GM08714 (cell line): Measurements from ENCODE around the gene SCAMP5.

Experiments
- H3K4me3 ChIP-seq: fragments of 200-500 bp; sonication (Bioruptor generic); 2 replicates; pipeline ENCODE4 v1.5.1; 2014; ENCODE audit warnings: mild to moderate bottlenecking, low read length, inconsistent platforms
- ZNF274 ChIP-seq: IDR thresholded peaks from 2 replicates; pipeline ENCODE4 v1.6.1; 2012; ENCODE audit warnings: mild to moderate bottlenecking, low read depth, low read length

The SCAMP5 gene

DNA sequence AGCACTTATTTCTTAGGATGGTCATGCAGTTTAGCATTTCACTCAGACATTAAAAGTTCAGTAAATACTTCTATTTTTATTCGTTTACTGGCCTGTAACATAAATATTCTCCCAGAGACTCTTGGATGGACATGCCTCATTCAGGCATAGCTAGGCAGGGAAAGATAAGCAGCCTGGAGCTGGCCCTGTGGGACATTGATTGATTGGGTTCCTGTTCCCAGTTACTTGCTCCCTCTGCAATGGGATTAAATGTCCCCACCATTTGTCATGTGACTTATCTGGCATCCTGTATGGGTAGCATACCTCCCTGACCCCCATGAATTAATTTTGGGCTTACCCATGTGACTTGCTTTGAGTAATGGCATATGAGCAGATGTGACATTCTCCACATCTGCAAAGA, 2.7 kb upstream of the SCAMP5 start:
- no peak for TF ChIP-seq ZNF274
- no peak overlapping the region for H3K4me3 ChIP-seq

DNA sequence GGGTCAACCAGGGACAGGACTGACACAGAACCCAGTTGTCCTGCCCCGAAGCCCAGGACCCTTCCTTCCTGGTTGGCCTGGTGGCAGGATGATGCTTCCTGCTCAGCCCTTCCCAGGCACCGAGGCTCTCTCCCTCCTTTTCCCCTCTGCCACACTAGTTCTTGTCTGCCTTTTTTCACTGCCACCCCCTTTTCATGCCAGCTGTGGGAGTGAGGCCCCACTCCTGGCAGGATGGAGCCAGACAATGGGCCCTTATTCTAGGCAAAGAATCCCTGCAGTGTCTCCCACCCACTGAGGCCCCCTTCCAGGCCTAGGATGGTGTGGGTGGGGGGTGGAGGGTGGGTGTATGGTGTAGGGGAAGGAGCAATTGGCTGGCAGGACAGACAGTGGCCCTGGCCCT, 1.1 kb upstream of the SCAMP5 start:
- H3K4me3 ChIP-seq = no peak overlapping the region
- TF ChIP-seq ZNF274 = no peak

DNA sequence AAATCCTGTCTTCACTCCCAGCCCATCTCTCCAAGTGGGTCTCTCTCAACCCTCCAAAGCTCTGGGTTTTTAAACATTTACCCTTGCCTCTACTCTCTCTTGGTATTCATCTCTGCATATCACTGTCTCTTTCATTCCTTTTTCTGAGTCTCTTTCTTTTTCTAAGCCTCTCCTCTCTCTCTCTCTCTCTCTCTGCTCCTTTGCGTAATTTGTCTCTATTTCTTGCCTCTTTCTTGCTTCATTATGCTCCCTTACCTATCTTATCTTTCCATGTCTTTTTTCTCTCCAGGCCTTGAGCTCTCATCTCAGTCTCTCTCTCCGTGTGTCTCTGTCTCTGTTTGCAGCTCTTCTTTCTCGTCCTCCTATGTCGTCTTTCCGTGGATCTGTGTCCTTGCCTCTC, 678 bp upstream of the SCAMP5 start:
- no peak for TF ChIP-seq ZNF274
- H3K4me3 ChIP-seq = no peak overlapping the region

DNA sequence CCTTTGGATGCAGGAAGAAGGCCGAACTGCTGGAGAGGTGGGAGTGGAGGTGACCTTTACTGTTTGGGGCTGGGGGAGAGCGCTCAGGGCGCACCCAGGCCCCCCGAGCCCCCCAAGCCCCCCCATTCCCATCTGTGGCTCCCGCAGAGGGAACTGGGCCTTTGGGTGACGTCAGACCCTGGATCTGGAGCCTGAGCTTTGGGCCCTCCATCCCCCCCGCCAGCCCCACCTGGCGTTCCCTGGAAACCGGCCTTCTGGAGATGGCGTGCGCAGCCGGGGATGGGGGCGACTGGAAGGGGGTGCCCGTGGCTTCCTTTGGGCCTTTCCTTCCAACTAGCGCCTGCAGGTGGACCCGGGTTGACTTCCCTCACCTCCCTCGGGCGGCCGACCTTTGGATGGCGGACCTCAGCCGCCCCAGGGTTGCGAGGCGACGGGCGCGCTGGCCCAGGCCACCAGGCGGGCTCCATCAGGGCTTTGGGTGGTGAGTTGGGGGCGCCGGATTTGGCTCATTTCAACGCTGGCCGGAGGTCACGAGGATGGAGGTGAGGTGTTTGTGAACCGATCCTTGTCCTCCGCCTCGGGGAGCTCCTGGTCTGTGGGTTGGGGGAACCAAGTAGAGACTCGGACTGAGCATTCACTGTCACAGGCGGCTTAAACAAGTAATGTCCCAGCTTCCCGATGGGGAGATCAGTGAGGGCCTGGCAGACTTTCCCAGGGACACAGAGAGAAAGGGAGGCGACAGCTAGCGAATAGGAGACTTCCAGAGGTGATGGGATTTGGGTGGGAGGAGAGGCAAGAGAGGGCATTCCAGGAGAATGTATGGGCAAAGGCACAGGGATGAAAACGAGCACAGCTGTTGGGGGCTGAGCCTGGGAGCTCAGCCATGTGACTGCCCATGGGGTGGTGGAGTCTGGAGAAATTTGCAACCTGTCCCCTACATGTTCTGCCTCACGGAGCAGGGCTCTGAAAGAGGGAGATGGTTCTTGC, 709 bp downstream of the SCAMP5 start:
- TF ChIP-seq ZNF274 = no peak
- H3K4me3 ChIP-seq = peak overlapping the region; percentile 67

DNA sequence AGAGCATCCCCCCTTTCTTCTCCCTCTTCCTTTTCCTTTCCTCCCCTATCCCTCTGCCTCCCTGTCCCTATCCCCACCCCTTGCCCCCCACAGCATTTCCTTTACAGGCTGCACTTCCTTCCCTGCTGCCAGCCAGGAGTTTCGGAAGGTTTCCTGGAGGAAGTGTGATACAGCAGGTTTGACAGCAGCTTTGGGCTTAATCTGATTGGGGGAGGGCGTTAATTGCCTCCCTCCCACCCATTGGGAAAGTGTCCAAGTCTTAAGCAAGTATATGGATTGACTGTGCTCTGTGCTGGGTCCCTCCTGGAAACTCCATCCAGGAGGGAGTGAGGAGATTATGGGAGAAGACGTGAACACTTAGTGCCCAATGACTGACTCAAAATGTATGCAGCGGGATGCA, 1.8 kb downstream of the SCAMP5 start:
- no peak for TF ChIP-seq ZNF274
- no peak overlapping the region for H3K4me3 ChIP-seq

DNA sequence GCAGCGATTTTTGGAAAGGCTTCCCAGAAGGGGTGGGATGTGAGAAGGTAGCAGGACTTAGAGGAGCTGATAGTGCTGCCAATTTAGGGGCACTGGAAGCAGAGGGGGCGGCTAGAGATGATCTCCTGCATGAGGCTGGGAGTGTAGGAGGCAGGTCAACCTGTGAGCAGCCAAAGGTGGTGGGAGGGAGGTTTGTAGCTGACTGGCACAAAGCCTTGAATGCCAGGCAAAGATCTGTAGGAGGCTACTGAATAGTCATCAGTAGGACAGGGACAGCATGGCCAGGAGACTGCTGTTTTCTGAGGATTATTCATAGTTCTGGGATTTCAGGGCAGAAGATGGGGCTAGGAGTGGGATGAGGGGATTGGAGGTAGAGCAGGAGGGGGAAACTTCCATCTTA, 2.2 kb downstream of the SCAMP5 start:
- H3K4me3 ChIP-seq = no peak overlapping the region
- TF ChIP-seq ZNF274 = no peak

DNA sequence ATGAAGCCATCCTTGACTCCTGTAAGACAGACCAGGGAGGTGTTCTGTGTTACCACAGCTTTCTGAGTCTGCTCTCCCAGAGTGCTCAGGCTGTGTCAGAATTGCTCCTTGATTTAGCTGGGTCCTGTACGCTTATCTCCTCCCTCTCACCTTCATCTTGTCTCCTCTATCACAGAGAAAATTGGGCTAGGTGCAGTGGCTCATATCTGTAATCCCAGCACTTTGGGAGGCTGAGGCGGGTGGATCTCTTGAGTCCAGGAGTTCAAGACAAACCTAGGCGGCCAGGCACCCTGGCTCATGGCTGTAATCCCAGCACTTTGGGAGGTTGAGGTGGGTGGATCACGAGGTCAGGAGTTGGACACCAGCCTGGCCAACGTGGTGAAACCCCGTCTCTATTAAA, 5.9 kb downstream of the SCAMP5 start:
- TF ChIP-seq ZNF274 = no peak

DNA sequence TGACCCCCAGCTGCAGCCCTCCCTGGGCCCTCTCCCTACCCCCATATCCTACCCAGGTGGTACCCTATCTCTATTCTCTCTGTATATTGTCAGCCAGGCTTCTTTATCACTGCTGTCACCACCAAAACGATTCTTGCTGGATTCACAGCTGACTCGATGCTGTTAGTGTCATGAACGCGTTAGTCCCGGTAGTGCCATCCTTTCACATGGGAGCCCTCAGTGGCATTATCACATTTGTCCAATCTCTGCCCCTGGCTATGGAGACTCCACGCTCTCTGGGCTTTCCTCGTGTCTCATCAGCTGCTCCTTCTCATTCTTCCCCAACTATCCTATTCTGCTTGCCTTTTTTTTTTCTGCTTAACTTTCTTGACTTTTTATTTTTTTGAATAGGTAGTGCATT, 7.0 kb downstream of the SCAMP5 start:
- TF ChIP-seq ZNF274 = no peak
- H3K4me3 ChIP-seq = no peak overlapping the region

More for the DNA sequence above, 5.9 kb downstream of the SCAMP5 start:
- no peak overlapping the region for H3K4me3 ChIP-seq

DNA sequence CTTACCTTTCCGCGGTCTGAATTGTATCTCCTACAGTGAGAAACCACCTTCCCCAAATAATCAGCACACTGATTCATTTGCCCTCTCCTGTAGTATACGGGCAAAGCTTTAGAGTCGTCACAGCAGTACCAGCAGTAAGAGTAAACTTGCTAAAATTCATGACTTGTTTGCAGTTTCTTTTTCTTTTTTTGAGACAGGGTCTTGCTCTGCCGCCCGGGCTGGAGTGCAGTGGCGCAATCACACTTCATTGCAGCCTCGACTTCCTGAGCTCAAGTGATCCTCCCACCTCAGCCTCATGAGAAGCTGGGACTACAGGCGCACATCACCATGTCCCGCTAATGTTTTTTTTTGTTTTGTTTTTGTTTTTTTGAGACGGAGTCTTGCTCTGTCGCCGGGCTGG, 11.9 kb downstream of the SCAMP5 start:
- H3K4me3 ChIP-seq = no peak overlapping the region
- TF ChIP-seq ZNF274 = no peak

DNA sequence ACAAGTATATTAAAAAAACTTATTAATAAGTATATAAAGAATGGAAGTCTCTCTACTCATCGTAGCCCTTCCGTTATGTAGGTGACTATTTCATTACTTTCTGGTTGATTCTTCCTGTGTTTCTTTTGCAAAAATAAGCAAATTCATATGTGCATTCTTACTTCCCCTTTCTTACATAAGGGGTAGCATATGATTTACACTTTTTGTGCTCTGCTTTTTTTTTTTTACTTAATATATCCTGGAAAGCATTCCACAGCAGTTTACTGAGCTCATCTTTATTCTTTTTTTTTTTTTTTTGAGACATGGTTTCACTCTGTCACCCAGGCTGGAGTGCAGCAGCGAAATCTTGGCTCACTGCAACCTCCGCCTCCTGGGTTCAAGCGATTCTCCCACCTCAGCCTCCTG, 12.9 kb downstream of the SCAMP5 start:
- peak overlapping the region; percentile 56; the same call in 1 of the 2 replicates for H3K4me3 ChIP-seq

DNA sequence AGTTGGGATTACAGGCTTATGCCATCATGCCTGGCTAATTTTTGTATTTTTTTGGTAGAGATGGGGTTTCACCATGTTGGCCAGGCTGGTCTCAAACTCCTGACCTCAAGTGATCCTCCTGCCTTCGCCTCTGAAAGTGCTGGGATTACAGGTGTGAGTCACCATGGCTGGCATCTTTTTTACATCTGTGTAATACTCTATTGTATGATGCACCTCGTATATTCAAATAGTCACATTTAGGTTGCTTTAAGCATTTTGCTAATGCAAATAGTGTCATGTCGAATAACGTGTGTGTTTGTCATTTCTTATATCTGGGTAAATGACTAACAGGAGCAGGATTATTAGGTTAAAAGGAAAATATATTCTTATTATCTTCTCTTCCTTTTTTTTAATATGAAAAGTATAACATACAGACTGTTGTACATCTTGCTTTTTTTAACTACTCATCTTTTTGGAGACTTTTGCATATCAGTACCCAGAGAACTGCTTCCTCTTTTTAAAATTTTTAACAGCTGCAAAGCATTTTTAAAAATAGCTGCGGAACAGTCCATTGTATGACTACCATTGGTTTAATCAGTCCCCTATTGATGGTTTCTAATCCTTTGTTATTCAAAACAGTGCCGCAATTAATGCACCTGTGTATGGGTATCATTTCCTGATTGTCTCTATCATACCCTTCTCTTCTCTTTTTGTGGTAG, 13.4 kb downstream of the SCAMP5 start:
- H3K4me3 ChIP-seq = peak overlapping the region; percentile 56; the same call in 1 of the 2 replicates
- TF ChIP-seq ZNF274 = no peak

More for the DNA sequence above, 12.9 kb downstream of the SCAMP5 start:
- TF ChIP-seq ZNF274 = no peak

DNA sequence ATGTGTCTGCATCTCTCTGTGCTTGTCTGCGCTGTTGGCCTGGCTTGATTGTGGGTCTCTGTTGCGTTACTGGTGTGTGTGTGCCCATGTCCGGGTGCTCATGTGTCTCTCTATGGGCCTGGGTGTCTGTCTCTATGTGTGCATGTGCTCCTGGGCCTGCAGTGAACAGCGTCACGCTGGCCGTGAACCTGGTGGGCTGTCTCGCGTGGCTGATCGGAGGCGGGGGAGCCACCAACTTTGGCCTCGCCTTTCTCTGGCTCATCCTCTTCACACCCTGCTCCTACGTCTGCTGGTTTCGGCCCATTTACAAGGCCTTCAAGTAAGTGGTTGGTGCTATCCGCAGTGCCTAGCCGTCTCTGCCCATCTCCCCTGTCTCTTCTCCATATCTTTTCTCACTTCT, 21.1 kb downstream of the SCAMP5 start:
- H3K4me3 ChIP-seq = no peak overlapping the region
- TF ChIP-seq ZNF274 = no peak

DNA sequence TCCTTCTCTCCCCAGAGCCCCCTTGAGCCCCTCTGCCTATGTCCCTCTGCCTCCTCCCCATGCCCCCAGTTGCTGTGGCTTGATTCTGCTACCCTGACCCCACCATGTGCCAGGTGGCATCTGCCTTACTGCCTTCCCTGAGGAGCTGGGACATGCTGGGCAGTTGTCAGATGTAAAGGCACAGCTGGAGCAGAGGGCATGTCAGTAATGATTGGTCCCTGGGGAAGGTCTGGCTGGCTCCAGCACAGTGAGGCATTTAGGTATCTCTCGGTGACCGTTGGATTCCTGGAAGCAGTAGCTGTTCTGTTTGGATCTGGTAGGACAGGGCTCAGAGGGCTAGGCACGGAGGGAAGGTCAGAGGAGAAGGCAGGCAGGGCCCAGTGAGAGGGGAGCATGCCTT, 24.6 kb downstream of the SCAMP5 start:
- no peak for TF ChIP-seq ZNF274
- H3K4me3 ChIP-seq = no peak overlapping the region

DNA sequence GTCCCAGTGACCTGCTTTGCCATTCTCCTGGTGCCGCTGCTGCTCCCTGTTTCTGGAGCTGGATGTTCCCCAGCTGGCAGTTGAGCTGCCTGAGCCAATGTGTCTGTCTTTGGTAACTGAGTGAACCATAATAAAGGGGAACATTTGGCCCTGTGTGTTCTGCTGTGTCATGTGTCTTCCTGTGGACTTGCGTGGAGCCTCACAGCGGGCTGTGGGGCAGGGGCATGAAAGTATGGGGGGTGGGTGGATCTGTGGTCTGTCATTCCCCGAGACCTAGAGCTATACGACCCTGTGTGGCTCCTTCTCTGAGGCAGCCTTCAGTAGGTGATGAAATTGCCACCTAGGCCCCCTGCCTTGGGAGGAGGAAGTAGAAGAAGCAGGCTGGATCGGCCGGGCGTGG, 26.0 kb downstream of the SCAMP5 start:
- no peak for TF ChIP-seq ZNF274
- H3K4me3 ChIP-seq = no peak overlapping the region

DNA sequence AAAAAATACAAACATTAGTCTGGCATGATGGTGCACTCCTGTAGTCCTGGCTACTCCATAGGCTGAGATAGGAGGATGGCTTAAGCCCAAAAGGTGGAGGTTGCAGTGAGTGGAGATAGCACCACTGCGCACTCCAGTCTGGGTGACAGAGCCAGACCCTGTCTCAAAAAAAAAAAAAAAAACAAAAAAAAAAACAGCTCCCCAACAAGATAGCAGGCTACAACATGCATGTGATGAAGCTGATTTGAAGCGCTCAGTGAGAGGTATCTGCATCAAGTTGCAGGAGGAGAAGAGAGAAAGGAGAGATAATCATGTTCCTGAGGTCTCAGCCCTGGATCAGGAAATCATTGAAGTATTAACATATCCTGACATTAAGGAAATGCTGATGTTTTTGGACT, 27.4 kb downstream of the SCAMP5 start:
- no peak for TF ChIP-seq ZNF274
- H3K4me3 ChIP-seq = no peak overlapping the region
